MM.1S (cell line): ENCODE results near the gene CFAP20.
"Not testable (repeated sequence)": the region's sequence is repeated elsewhere in the genome, so short reads cannot be mapped to it uniquely, and the experiment has no call there.

Experiments used
- DNase-seq: peaks from one replicate; pipeline ENCODE4 v3.0.0-alpha.2; 2015
- H2AFZ ChIP-seq: fragments of 300-600 bp; sonication (generic); 2 replicates; pipeline ENCODE4 v1.6.0; 2016; ENCODE audit warnings: antibody characterized with exemption, low read length
- H3F3A ChIP-seq: fragments of 300-600 bp; sonication (generic); 2 replicates; pipeline ENCODE4 v1.6.1; 2016; ENCODE audit warnings: mild to moderate bottlenecking, antibody characterized with exemption, low read length, moderate library complexity, mixed read lengths; ENCODE audit not compliant: insufficient read depth
- H3K27ac ChIP-seq: fragments of 300-600 bp; sonication (generic); 2 replicates; pipeline ENCODE4 v1.5.1; 2016; ENCODE audit warnings: mild to moderate bottlenecking, low read length
- H3K27me3 ChIP-seq: fragments of 300-600 bp; sonication (generic); replicated peaks from 2 replicates; pipeline ENCODE4 v1.6.0; 2016; ENCODE audit warnings: low read length; ENCODE audit not compliant: insufficient read depth
- H3K36me3 ChIP-seq: fragments of 300-600 bp; sonication (generic); replicated peaks from 2 replicates; pipeline ENCODE4 v1.6.1; 2016; ENCODE audit warnings: mild to moderate bottlenecking, low read length, mixed read lengths; ENCODE audit not compliant: insufficient read depth
- H3K4me1 ChIP-seq: fragments of 300-600 bp; sonication (generic); 2 replicates; pipeline ENCODE4 v1.6.1; 2016; ENCODE audit warnings: low read length, mixed read lengths
- H3K4me2 ChIP-seq: fragments of 300-600 bp; sonication (generic); 2 replicates; pipeline ENCODE4 v1.6.0; 2016; ENCODE audit warnings: low read depth, low read length
- H3K4me3 ChIP-seq: fragments of 300-600 bp; sonication (generic); 2 replicates; pipeline ENCODE4 v1.5.1; 2016; ENCODE audit warnings: low read length, mixed read lengths
- H3K79me2 ChIP-seq: fragments of 300-600 bp; sonication (generic); 2 replicates; pipeline ENCODE4 v1.6.1; 2016; ENCODE audit warnings: mixed run types, low read length, mixed read lengths
- H3K9ac ChIP-seq: fragments of 300-600 bp; sonication (generic); 2 replicates; pipeline ENCODE4 v1.6.1; 2016; ENCODE audit warnings: low read length, mixed read lengths
- H3K9me2 ChIP-seq: fragments of 300-600 bp; sonication (generic); replicated peaks from 2 replicates; pipeline ENCODE4 v1.6.1; 2016; ENCODE audit warnings: mild to moderate bottlenecking, low read length, mixed read lengths; ENCODE audit not compliant: insufficient read depth
- H3K9me3 ChIP-seq: fragments of 300-600 bp; sonication (generic); replicated peaks from 2 replicates; pipeline ENCODE4 v1.6.1; 2016; ENCODE audit warnings: mild to moderate bottlenecking, low read length, mixed read lengths; ENCODE audit not compliant: insufficient read depth
- H4K20me1 ChIP-seq: fragments of 300-600 bp; sonication (generic); 2 replicates; pipeline ENCODE4 v1.6.1; 2016; ENCODE audit warnings: mild to moderate bottlenecking, low read length, moderate library complexity, mixed read lengths; ENCODE audit not compliant: insufficient read depth
- CTCF ChIP-seq: fragments of 300-600 bp; sonication (generic); IDR thresholded peaks from 2 replicates; pipeline ENCODE4 v1.5.1; 2016; ENCODE audit warnings: antibody characterized with exemption, low read length, mixed read lengths
- EZH2 ChIP-seq: fragments of 300-600 bp; sonication (generic); optimal IDR thresholded peaks from 2 replicates; pipeline ENCODE3; 2017; ENCODE audit warnings: low read depth, mild to moderate bottlenecking, antibody characterized with exemption, low read length, mixed read lengths
- EZH2phosphoT487 ChIP-seq: fragments of 300-600 bp; sonication (generic); IDR thresholded peaks from 2 replicates; pipeline ENCODE4 v1.6.1; 2018; ENCODE audit warnings: antibody characterized with exemption, low read length

Gene CFAP20

GRCh38 chr16:58094791-58095574 is 34.2 kb downstream of the CFAP20 start:
- Histone ChIP-seq H3K27me3 (no peaks in the 10 kb centered on the region; the same call in 1 of the 2 replicates), H3K79me2 (no peaks in the 10 kb centered on the region), H4K20me1 (no peaks in the 10 kb centered on the region), H3K9me3 (no peaks in the 10 kb centered on the region), H3K9ac (no peak overlapping the region), H3K9me2 (no peaks in the 10 kb centered on the region), H3K4me2 (no peak overlapping the region), H3K4me1 (no peaks in the 10 kb centered on the region), H2AFZ (no peak overlapping the region), H3K27ac (no peak overlapping the region), H3K4me3 (no peak overlapping the region), H3F3A (no peaks in the 10 kb centered on the region), H3K36me3 (no peaks in the 10 kb centered on the region)
- no peak for DNase-seq
- no peak for TF ChIP-seq EZH2phosphoT487
- no peak for TF ChIP-seq EZH2
- TF ChIP-seq CTCF = no peak

- Histone ChIP-seq H3K9me3 (no peaks in the 10 kb centered on the region), H3K36me3 (no peaks in the 10 kb centered on the region), H3K4me1 (no peaks in the 10 kb centered on the region), H2AFZ (no peak overlapping the region), H3K9ac (no peak overlapping the region), H3K9me2 (no peaks in the 10 kb centered on the region), H3K79me2 (no peaks in the 10 kb centered on the region), H3K27me3 (no peaks in the 10 kb centered on the region; the same call in 1 of the 2 replicates), H3K27ac (no peak overlapping the region), H3K4me2 (no peak overlapping the region), H3F3A (no peaks in the 10 kb centered on the region), H3K4me3 (no peak overlapping the region), H4K20me1 (no peaks in the 10 kb centered on the region)
- no peak for TF ChIP-seq EZH2
- no peak for TF ChIP-seq EZH2phosphoT487
- no peak for TF ChIP-seq CTCF
- DNase-seq = no peak
Observed at GRCh38 chr16:58094026-58094425, 35.2 kb downstream of the CFAP20 start.

GRCh38 chr16:58090396-58090795 is 38.8 kb downstream of the CFAP20 start:
- not testable (repeated sequence) for H3K27me3 ChIP-seq, H3K36me3 ChIP-seq, H3K9me2 ChIP-seq, H3K4me2 ChIP-seq, H3K79me2 ChIP-seq, H3K9ac ChIP-seq, H3K9me3 ChIP-seq, H3K4me3 ChIP-seq, H3F3A ChIP-seq, H4K20me1 ChIP-seq, DNase-seq, H3K4me1 ChIP-seq, H2AFZ ChIP-seq, H3K27ac ChIP-seq

GRCh38 chr16:58088091-58088490 is 41.1 kb downstream of the CFAP20 start:
- Histone ChIP-seq H2AFZ (no peak overlapping the region), H4K20me1 (no peaks in the 10 kb centered on the region), H3F3A (no peaks in the 10 kb centered on the region), H3K4me1 (no peaks in the 10 kb centered on the region), H3K4me3 (no peak overlapping the region), H3K4me2 (no peak overlapping the region), H3K9me3 (no peaks in the 10 kb centered on the region), H3K9ac (no peak overlapping the region), H3K27ac (no peak overlapping the region), H3K36me3 (no peaks in the 10 kb centered on the region), H3K27me3 (no peaks in the 10 kb centered on the region; the same call in 1 of the 2 replicates), H3K9me2 (no peaks in the 10 kb centered on the region), H3K79me2 (no peaks in the 10 kb centered on the region)
- no peak for DNase-seq
- TF ChIP-seq CTCF (no peak), EZH2 (no peak), EZH2phosphoT487 (no peak)
